ENCODE data around the gene PRDM15. TPM values are rescaled to one million over a fixed set of nuclear protein-coding genes. Genes with fewer than 3 reads are reported as not detected.

Gene PRDM15
- total RNA-seq, 4 donors from 2014 or later: 6.4 to 88.4 (median 21.1) TPM

DNA sequence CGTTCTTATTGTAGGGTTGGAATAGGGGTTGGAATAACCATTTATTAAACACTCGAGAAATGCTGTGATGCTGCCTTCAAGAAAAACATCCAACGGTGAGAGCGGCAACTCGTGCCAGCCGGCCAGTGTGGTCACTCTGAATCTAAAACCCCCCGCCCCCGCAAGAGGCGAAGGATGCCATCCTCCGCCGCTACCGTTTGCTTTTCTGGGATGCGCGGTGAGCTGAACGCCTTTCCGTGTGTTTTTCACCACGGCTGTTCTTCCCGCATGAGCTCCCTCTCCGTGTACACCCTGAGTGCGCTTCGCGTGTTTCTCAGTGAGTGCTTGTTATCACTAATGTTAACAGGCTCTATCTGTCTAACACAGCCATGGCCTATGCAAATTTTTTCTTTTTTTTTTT, 70.3 kb downstream of the PRDM15 start:
- no peaks in the 10 kb centered on the region for H3K9me3 ChIP-seq
- 98 to 100% methylated on average over 11 to 22 of the region's 22 CpGs for WGBS, 2 donors (ENCODE audit: low coverage in 1 of 2)
- no peak for DNase-seq
- intact Hi-C loops (cut with DNase I; ENCODE audit: low total_unique reads) (no loop called here), in situ Hi-C loops (cut with MboI; ENCODE audit: low pct_ligation_motif_present in 1 of 4, low pct_unique_long_range_greater_than_20kb in 1 of 4, low sequenced_read_pairs in 3 of 4) (loop anchor here in 3 of 4 donors (25.0 kb wide), 2 partner anchors 103 to 303 kb away; no protein-coding TSS in a partner anchor)
- no peak overlapping the region for H3K27ac ChIP-seq
- H3K27me3 ChIP-seq: no peaks in the 10 kb centered on the region
- H3K36me3 ChIP-seq: peaks cover 0 to 5% (median 0%) of the 10 kb centered on the region in 4 donors
- H3K4me1 ChIP-seq: no peaks in the 10 kb centered on the region
- TF ChIP-seq CTCF (IDR thresholded peaks at IDR 0.05): no peak
- no peak for TF ChIP-seq POLR2A (IDR thresholded peaks at IDR 0.05)
- no peak for TF ChIP-seq POLR2AphosphoS5 (IDR thresholded peaks at IDR 0.05)
- no peak for TF ChIP-seq EP300 (IDR thresholded peaks at IDR 0.05; ENCODE audit: low read depth)
- H3K4me3 ChIP-seq: no peak overlapping the region

- intact Hi-C loops (cut with DNase I; ENCODE audit: low total_unique reads) (no loop called here), in situ Hi-C loops (cut with MboI; ENCODE audit: low pct_ligation_motif_present in 1 of 4, low pct_unique_long_range_greater_than_20kb in 1 of 4, low sequenced_read_pairs in 3 of 4) (loop anchor here in 3 of 4 donors (25.0 kb wide), 2 partner anchors 104 to 304 kb away; no protein-coding TSS in a partner anchor)
- DNase-seq: no peak
- H3K9me3 ChIP-seq: no peaks in the 10 kb centered on the region
- no peaks in the 10 kb centered on the region for H3K27me3 ChIP-seq
- peaks cover 0 to 5% (median 1%) of the 10 kb centered on the region in 4 donors for H3K4me1 ChIP-seq
- WGBS, 2 donors (ENCODE audit: low coverage in 1 of 2): 93 to 97% methylated on average over 3 to 18 of the region's 18 CpGs
- no peak overlapping the region for H3K4me3 ChIP-seq
- no peak overlapping the region for H3K27ac ChIP-seq
- TF ChIP-seq POLR2A (IDR thresholded peaks at IDR 0.05): no peak
- no peak for TF ChIP-seq EP300 (IDR thresholded peaks at IDR 0.05; ENCODE audit: low read depth)
- no peak for TF ChIP-seq CTCF (IDR thresholded peaks at IDR 0.05)
- TF ChIP-seq POLR2AphosphoS5 (IDR thresholded peaks at IDR 0.05): no peak
- peaks cover 0 to 5% (median 0%) of the 10 kb centered on the region in 4 donors for H3K36me3 ChIP-seq
Measured at GRCh38 chr21:41808094-41808493, 71.0 kb downstream of the PRDM15 start.

GRCh38 chr21:41806773-41807172, 72.4 kb downstream of the PRDM15 start:
- H3K27me3 ChIP-seq: no peaks in the 10 kb centered on the region
- no peak overlapping the region for H3K4me3 ChIP-seq
- no peaks in the 10 kb centered on the region for H3K9me3 ChIP-seq
- DNase-seq: no peak
- H3K36me3 ChIP-seq: no peaks in the 10 kb centered on the region
- TF ChIP-seq CTCF (IDR thresholded peaks at IDR 0.05): no peak
- no peak for TF ChIP-seq EP300 (IDR thresholded peaks at IDR 0.05; ENCODE audit: low read depth)
- TF ChIP-seq POLR2A (IDR thresholded peaks at IDR 0.05): no peak
- no peak for TF ChIP-seq POLR2AphosphoS5 (IDR thresholded peaks at IDR 0.05)
- intact Hi-C loops (cut with DNase I; ENCODE audit: low total_unique reads) (no loop called here), in situ Hi-C loops (cut with MboI; ENCODE audit: low pct_ligation_motif_present in 1 of 4, low pct_unique_long_range_greater_than_20kb in 1 of 4, low sequenced_read_pairs in 3 of 4) (loop anchor here in 3 of 4 donors (25.0 kb wide), 2 partner anchors 106 to 306 kb away; no protein-coding TSS in a partner anchor)
- WGBS, 2 donors (ENCODE audit: low coverage in 1 of 2): 98 to 100% methylated on average over 2 to 4 of the region's 4 CpGs
- H3K4me1 ChIP-seq: peaks cover 0 to 6% (median 3%) of the 10 kb centered on the region in 4 donors
- no peak overlapping the region for H3K27ac ChIP-seq

DNA sequence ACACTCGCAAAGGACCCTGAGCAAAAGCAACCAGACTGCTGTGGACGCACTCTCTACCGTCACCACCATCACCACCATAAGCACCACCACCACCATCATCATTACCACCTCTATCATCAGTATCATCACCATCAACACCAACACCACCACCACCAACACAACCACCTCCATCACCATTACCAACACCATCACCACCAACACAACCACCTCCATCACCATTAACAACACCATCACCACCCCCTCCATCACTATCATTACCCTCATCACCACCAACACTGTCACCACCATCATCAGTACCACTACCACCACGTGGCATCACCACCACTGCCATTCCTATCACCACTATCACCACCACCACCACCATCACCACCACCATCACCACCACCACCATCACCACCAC, 73.5 kb downstream of the PRDM15 start:
- DNase-seq: no peak
- intact Hi-C loops (cut with DNase I; ENCODE audit: low total_unique reads) (no loop called here), in situ Hi-C loops (cut with MboI; ENCODE audit: low pct_ligation_motif_present in 1 of 4, low pct_unique_long_range_greater_than_20kb in 1 of 4, low sequenced_read_pairs in 3 of 4) (loop anchor here in 3 of 4 donors (25.0 kb wide), 2 partner anchors 107 to 307 kb away; no protein-coding TSS in a partner anchor)
- H3K4me1 ChIP-seq: peaks cover 0 to 6% (median 3%) of the 10 kb centered on the region in 4 donors
- no peak overlapping the region for H3K4me3 ChIP-seq
- whole genome bisulfite sequencing, 2 donors (ENCODE audit: low coverage in 1 of 2): 96 to 100% methylated on average over 3 to 4 of the region's 4 CpGs
- H3K27ac ChIP-seq: no peak overlapping the region
- H3K9me3 ChIP-seq: no peaks in the 10 kb centered on the region
- H3K27me3 ChIP-seq: no peaks in the 10 kb centered on the region
- no peaks in the 10 kb centered on the region for H3K36me3 ChIP-seq
- TF ChIP-seq POLR2A (IDR thresholded peaks at IDR 0.05) (no peak), CTCF (IDR thresholded peaks at IDR 0.05) (no peak), POLR2AphosphoS5 (IDR thresholded peaks at IDR 0.05) (no peak), EP300 (IDR thresholded peaks at IDR 0.05; ENCODE audit: low read depth) (no peak)

All from transverse colon (tissue), 4 donors.